SJCRH30 (cell line): ENCODE measurements around the gene STIM2. TPM values are rescaled to one million over a fixed set of nuclear protein-coding genes. Genes with fewer than 3 reads are reported as not detected.

Experiments
- DNase-seq, 2 experiments: peaks; one replicate each; pipeline ENCODE4 v3.0.0-alpha.2; 2015 to 2020
- H3K27ac ChIP-seq: fragments of 250-450 bp; sonication (Bioruptor Pico); 2 replicates; pipeline ENCODE4 v1.5.1; 2020; ENCODE audit warnings: mild to moderate bottlenecking, moderate library complexity
- H3K27me3 ChIP-seq: fragments of 250-450 bp; sonication (Bioruptor Pico); 2 replicates; pipeline ENCODE4 v1.5.1; 2020; ENCODE audit warnings: mild to moderate bottlenecking, moderate library complexity
- H3K36me3 ChIP-seq: fragments of 250-450 bp; sonication (Bioruptor Pico); 2 replicates; pipeline ENCODE4 v1.5.1; 2020; ENCODE audit warnings: mild to moderate bottlenecking, moderate library complexity
- H3K4me1 ChIP-seq: fragments of 250-450 bp; sonication (Bioruptor Pico); 2 replicates; pipeline ENCODE4 v1.5.1; 2020; ENCODE audit warnings: mild to moderate bottlenecking, moderate library complexity
- H3K4me3 ChIP-seq: fragments of 250-450 bp; sonication (Bioruptor Pico); 2 replicates; pipeline ENCODE4 v1.5.1; 2020; ENCODE audit warnings: mild to moderate bottlenecking, moderate library complexity
- H3K9me3 ChIP-seq: fragments of 250-450 bp; sonication (Bioruptor Pico); replicated peaks from 2 replicates; pipeline ENCODE4 v1.5.1; 2020; ENCODE audit warnings: mild to moderate bottlenecking, moderate library complexity
- total RNA-seq: library from RNA; depleted of rRNA; stranded (reverse); fragments of >200 nt; shearing (Covaris generic); gene quantifications from 2 replicates; pipeline ENCODE4 v1.2.3, GENCODE V29; 2014

STIM2 gene
- total RNA-seq, 1 experiment from 2014 or later, result 33.7 TPM

- Histone ChIP-seq H3K4me1 (peaks cover 11% of the 10 kb centered on the region), H3K36me3 (no peaks in the 10 kb centered on the region), H3K4me3 (peak overlapping the region; percentile 92), H3K9me3 (no peaks in the 10 kb centered on the region), H3K27me3 (no peaks in the 10 kb centered on the region), H3K27ac (peak overlapping the region; percentile 18; the same call in 1 of the 2 replicates)
- DNase-seq, result no peak
Observed at GRCh38 chr4:26856906-26857277, 3.7 kb upstream of the STIM2 start.

- H3K27ac ChIP-seq, result peak overlapping the region; percentile 18; the same call in 1 of the 2 replicates
- H3K36me3 ChIP-seq, result no peaks in the 10 kb centered on the region
- peak overlapping the region; percentile 92 for H3K4me3 ChIP-seq
- peaks cover 11% of the 10 kb centered on the region for H3K4me1 ChIP-seq
- no peaks in the 10 kb centered on the region for H3K9me3 ChIP-seq
- peak; percentile 84 to 89 for DNase-seq
- H3K27me3 ChIP-seq, result no peaks in the 10 kb centered on the region
Observed at GRCh38 chr4:26857278-26858034, 3.2 kb upstream of the STIM2 start.

- no peak overlapping the region; the same call in 1 of the 2 replicates for H3K27ac ChIP-seq
- no peaks in the 10 kb centered on the region for H3K36me3 ChIP-seq
Observed at GRCh38 chr4:26858035-26858918, 2.4 kb upstream of the STIM2 start.

GRCh38 chr4:26858947-26859401 lies 1.7 kb upstream of the STIM2 start:
- H3K4me3 ChIP-seq, result peak overlapping the region; percentile 92
- no peaks in the 10 kb centered on the region for H3K9me3 ChIP-seq
- DNase-seq, result peak in 1 of 2 experiments; percentile 29
- H3K36me3 ChIP-seq, result no peaks in the 10 kb centered on the region
- H3K27me3 ChIP-seq, result no peaks in the 10 kb centered on the region
- H3K27ac ChIP-seq, result no peak overlapping the region
- peaks cover 15% of the 10 kb centered on the region for H3K4me1 ChIP-seq

More at GRCh38 chr4:26858035-26858918, 2.4 kb upstream of the STIM2 start:
- no peaks in the 10 kb centered on the region for H3K27me3 ChIP-seq
- peak overlapping the region; percentile 92 for H3K4me3 ChIP-seq
- H3K9me3 ChIP-seq, result no peaks in the 10 kb centered on the region
- DNase-seq, result peak in 1 of 2 experiments; percentile 45
- peaks cover 15% of the 10 kb centered on the region for H3K4me1 ChIP-seq

- no peaks in the 10 kb centered on the region for H3K36me3 ChIP-seq
- H3K4me3 ChIP-seq, result peak overlapping the region; percentile 92
- no peaks in the 10 kb centered on the region for H3K9me3 ChIP-seq
- peaks cover 15% of the 10 kb centered on the region for H3K4me1 ChIP-seq
- no peaks in the 10 kb centered on the region for H3K27me3 ChIP-seq
- H3K27ac ChIP-seq, result peak overlapping the region; percentile 54; the same call in 1 of the 2 replicates
- DNase-seq, result no peak
Observed at GRCh38 chr4:26859762-26860156, 882 bp upstream of the STIM2 start.

- H3K4me1 ChIP-seq, result peaks cover 15% of the 10 kb centered on the region
- peak; percentile 66 to 73 for DNase-seq
- no peaks in the 10 kb centered on the region for H3K27me3 ChIP-seq
- peak overlapping the region; percentile 92 for H3K4me3 ChIP-seq
- no peaks in the 10 kb centered on the region for H3K9me3 ChIP-seq
- no peaks in the 10 kb centered on the region for H3K36me3 ChIP-seq
- peak overlapping the region; percentile 54; the same call in 1 of the 2 replicates for H3K27ac ChIP-seq
Observed at GRCh38 chr4:26860922-26861433, 337 bp downstream of the STIM2 start.

- Histone ChIP-seq H3K4me3 (peak overlapping the region; percentile 92), H3K27me3 (no peaks in the 10 kb centered on the region), H3K36me3 (no peaks in the 10 kb centered on the region), H3K9me3 (no peaks in the 10 kb centered on the region), H3K4me1 (peaks cover 15% of the 10 kb centered on the region), H3K27ac (peak overlapping the region; percentile 54; the same call in 1 of the 2 replicates)
- DNase-seq, result peak; percentile 80 to 84
Observed at GRCh38 chr4:26861434-26862186, 969 bp downstream of the STIM2 start.

GRCh38 chr4:26862381-26862915 lies 1.8 kb downstream of the STIM2 start:
- Histone ChIP-seq H3K36me3 (no peaks in the 10 kb centered on the region), H3K9me3 (no peaks in the 10 kb centered on the region), H3K27ac (no peak overlapping the region), H3K4me3 (peak overlapping the region; percentile 92), H3K27me3 (no peaks in the 10 kb centered on the region), H3K4me1 (peaks cover 15% of the 10 kb centered on the region)
- peak in 1 of 2 experiments; percentile 20 for DNase-seq

GRCh38 chr4:26863512-26863911 lies 2.9 kb downstream of the STIM2 start:
- Histone ChIP-seq H3K4me3 (no peak overlapping the region), H3K27me3 (no peaks in the 10 kb centered on the region)

GRCh38 chr4:26864899-26865298 lies 4.3 kb downstream of the STIM2 start:
- Histone ChIP-seq H3K4me1 (peaks cover 4% of the 10 kb centered on the region), H3K4me3 (no peak overlapping the region), H3K9me3 (no peaks in the 10 kb centered on the region), H3K36me3 (no peaks in the 10 kb centered on the region), H3K27ac (no peak overlapping the region), H3K27me3 (no peaks in the 10 kb centered on the region)
- DNase-seq, result no peak

More at GRCh38 chr4:26863512-26863911, 2.9 kb downstream of the STIM2 start:
- Histone ChIP-seq H3K27ac (no peak overlapping the region), H3K36me3 (no peaks in the 10 kb centered on the region), H3K4me1 (peaks cover 15% of the 10 kb centered on the region), H3K9me3 (no peaks in the 10 kb centered on the region)
- DNase-seq, result no peak

- Histone ChIP-seq H3K36me3 (no peaks in the 10 kb centered on the region), H3K9me3 (no peaks in the 10 kb centered on the region), H3K4me1 (peaks cover 4% of the 10 kb centered on the region), H3K27ac (no peak overlapping the region), H3K4me3 (no peak overlapping the region), H3K27me3 (no peaks in the 10 kb centered on the region)
- no peak for DNase-seq
Observed at GRCh38 chr4:26866203-26866602, 5.6 kb downstream of the STIM2 start.

- no peaks in the 10 kb centered on the region for H3K27me3 ChIP-seq
- no peak overlapping the region for H3K27ac ChIP-seq
- H3K4me3 ChIP-seq, result no peak overlapping the region
- H3K36me3 ChIP-seq, result no peaks in the 10 kb centered on the region
- DNase-seq, result no peak
- no peaks in the 10 kb centered on the region for H3K9me3 ChIP-seq
- peaks cover 4% of the 10 kb centered on the region for H3K4me1 ChIP-seq
Observed at GRCh38 chr4:26866781-26867180, 6.1 kb downstream of the STIM2 start.

GRCh38 chr4:26867914-26868684 lies 7.5 kb downstream of the STIM2 start:
- no peak overlapping the region for H3K4me3 ChIP-seq
- H3K27ac ChIP-seq, result no peak overlapping the region
- no peak for DNase-seq
- peaks cover 3% of the 10 kb centered on the region; the same call in 1 of the 2 replicates for H3K4me1 ChIP-seq
- H3K36me3 ChIP-seq, result no peaks in the 10 kb centered on the region
- H3K9me3 ChIP-seq, result no peaks in the 10 kb centered on the region
- H3K27me3 ChIP-seq, result no peaks in the 10 kb centered on the region
